Measurements from ENCODE around the gene ARID1B. TPM values are rescaled to one million over a fixed set of nuclear protein-coding genes. Genes with fewer than 3 reads are reported as not detected.

Gene ARID1B
- total RNA-seq, 1 donor from 2014 or later, result 59.3 TPM

DNA sequence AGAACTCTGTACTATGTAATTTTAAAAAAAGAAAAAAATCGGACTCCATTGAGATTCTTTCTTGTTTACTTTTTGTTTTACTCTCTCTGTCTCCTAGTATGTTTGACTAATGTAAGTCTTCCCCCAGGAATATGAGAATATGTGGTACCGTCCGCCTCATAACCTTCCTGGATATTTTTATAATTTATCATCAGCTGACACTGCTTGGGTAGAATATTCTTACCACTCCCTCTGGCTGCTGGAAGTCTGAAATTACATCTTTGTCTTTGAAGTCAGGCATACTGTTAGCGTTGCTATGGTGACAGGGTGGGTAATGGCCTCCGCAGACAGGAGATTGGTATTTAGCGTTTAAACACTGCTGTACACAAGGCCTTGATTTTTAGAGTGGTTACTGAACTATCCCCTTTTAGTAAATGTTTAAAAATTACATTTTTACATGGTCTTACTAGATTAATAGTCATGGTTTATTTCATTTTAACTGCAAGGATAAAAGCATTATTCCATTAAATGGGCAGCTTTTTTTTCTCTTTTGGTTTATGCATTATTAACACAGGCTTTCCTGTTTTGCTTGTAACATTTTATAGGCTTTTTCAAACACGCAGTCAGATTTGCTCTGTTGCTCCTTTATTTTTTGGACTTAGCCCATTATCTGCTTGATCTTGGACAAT lies 176.4 kb downstream of the ARID1B start:
- Mint-ChIP-seq H3K36me3 (ENCODE audit: low read depth) (peaks cover 1% of the 10 kb centered on the region), H3K27ac (ENCODE audit: unreplicated experiment) (peak overlapping the region; percentile 97), H3K4me1 (ENCODE audit: low read depth) (peaks cover 74% of the 10 kb centered on the region), H3K4me3 (ENCODE audit: unreplicated experiment) (peak overlapping the region; percentile 49), H3K27me3 (ENCODE audit: low read depth) (no peaks in the 10 kb centered on the region), H3K9me3 (ENCODE audit: low read depth) (no peaks in the 10 kb centered on the region)
- no peak for DNase-seq (ENCODE audit: low spot score)
- TF ChIP-seq, protein P1, sequence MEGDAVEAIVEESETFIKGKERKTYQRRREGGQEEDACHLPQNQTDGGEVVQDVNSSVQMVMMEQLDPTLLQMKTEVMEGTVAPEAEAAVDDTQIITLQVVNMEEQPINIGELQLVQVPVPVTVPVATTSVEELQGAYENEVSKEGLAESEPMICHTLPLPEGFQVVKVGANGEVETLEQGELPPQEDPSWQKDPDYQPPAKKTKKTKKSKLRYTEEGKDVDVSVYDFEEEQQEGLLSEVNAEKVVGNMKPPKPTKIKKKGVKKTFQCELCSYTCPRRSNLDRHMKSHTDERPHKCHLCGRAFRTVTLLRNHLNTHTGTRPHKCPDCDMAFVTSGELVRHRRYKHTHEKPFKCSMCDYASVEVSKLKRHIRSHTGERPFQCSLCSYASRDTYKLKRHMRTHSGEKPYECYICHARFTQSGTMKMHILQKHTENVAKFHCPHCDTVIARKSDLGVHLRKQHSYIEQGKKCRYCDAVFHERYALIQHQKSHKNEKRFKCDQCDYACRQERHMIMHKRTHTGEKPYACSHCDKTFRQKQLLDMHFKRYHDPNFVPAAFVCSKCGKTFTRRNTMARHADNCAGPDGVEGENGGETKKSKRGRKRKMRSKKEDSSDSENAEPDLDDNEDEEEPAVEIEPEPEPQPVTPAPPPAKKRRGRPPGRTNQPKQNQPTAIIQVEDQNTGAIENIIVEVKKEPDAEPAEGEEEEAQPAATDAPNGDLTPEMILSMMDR (IDR thresholded peaks at IDR 0.05), result peak; percentile 75

DNA sequence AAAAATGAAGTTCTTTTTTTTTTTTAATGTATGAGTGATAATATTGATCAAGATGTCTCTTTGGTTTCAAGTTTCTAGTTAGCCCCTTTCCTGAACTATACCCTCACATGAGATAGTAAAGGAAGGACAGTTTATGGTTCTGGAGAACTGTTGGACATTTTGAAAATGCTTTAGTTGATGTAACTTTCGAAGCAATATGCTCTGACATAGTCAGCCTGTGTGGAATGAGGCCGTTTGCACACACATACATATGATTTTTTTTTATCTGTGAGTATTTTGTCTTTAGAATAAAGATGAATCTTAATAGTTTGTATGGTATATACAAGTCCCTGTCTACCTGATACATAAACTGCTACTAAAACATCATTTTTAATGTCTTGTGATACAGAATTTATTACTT lies 177.0 kb downstream of the ARID1B start:
- TF ChIP-seq, protein P1 (IDR thresholded peaks at IDR 0.05), result no peak
- Mint-ChIP-seq H3K27me3 (ENCODE audit: low read depth) (no peaks in the 10 kb centered on the region), H3K27ac (ENCODE audit: unreplicated experiment) (peak overlapping the region; percentile 97), H3K36me3 (ENCODE audit: low read depth) (peaks cover 1% of the 10 kb centered on the region), H3K9me3 (ENCODE audit: low read depth) (no peaks in the 10 kb centered on the region), H3K4me1 (ENCODE audit: low read depth) (peaks cover 69% of the 10 kb centered on the region), H3K4me3 (ENCODE audit: unreplicated experiment) (no peak overlapping the region)
- no peak for DNase-seq (ENCODE audit: low spot score)

DNA sequence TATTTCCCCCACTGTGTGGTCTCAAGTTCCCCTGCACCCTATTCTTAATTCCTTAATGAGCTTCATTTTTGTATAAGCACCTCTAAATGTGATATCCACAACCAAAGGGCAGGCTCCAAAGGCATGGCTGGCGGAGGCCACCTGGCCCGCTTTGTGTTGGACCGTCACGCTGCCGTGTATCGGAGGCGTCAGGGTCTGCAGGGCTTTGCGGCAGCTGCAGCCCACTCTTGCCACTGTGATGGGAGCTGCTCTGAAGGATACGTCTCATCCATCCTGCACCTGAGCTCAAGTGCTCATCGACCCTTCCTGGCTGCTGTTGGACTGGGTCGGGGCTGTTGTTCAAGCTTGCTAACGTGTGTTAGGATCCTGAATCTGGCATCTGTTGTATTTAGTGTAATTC lies 177.6 kb downstream of the ARID1B start:
- peak overlapping the region; percentile 97 for H3K27ac Mint-ChIP-seq (ENCODE audit: unreplicated experiment)
- H3K4me1 Mint-ChIP-seq (ENCODE audit: low read depth), result peaks cover 63% of the 10 kb centered on the region
- DNase-seq (ENCODE audit: low spot score), result no peak
- H3K4me3 Mint-ChIP-seq (ENCODE audit: unreplicated experiment), result no peak overlapping the region
- TF ChIP-seq, protein P1 (IDR thresholded peaks at IDR 0.05), result no peak
- H3K9me3 Mint-ChIP-seq (ENCODE audit: low read depth), result no peaks in the 10 kb centered on the region
- peaks cover 1% of the 10 kb centered on the region for H3K36me3 Mint-ChIP-seq (ENCODE audit: low read depth)
- H3K27me3 Mint-ChIP-seq (ENCODE audit: low read depth), result no peaks in the 10 kb centered on the region

DNA sequence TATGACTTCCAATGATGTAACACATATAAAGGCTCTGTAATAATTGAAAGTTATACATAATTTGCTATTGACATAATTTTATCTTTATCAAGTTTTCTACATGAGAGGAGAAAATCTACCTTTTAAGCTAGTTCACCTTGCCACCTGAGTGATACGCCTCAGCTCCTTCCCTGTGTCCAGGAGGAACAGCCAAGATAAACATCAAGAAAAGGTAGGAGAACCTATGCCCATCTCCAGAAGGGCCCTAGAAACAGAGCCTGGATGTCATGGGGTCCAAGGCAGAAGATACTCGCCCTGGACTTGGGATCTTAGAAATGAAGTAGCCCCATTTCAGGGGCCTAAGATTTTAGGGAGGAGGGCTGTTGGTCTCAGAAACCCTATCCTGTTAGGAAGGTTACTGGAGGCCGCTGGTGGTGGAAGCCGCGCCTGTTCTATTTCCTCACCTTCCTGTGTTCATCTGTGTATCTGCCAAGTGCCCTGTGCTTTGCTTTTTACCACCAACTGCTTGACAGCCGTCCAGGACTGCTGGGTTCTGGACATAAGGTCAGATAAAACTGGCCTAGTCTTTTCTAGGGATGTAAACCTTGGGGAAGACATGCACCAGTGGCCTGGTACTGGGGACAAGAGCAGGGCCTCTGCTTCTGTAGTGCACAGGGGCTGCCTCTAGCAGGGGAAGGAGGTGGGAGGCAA lies 178.5 kb downstream of the ARID1B start:
- peaks cover 1% of the 10 kb centered on the region for H3K36me3 Mint-ChIP-seq (ENCODE audit: low read depth)
- no peaks in the 10 kb centered on the region for H3K9me3 Mint-ChIP-seq (ENCODE audit: low read depth)
- peaks cover 57% of the 10 kb centered on the region for H3K4me1 Mint-ChIP-seq (ENCODE audit: low read depth)
- TF ChIP-seq, protein P1 (IDR thresholded peaks at IDR 0.05), result no peak
- no peak for DNase-seq (ENCODE audit: low spot score)
- no peaks in the 10 kb centered on the region for H3K27me3 Mint-ChIP-seq (ENCODE audit: low read depth)
- H3K27ac Mint-ChIP-seq (ENCODE audit: unreplicated experiment), result peak overlapping the region; percentile 51
- no peak overlapping the region for H3K4me3 Mint-ChIP-seq (ENCODE audit: unreplicated experiment)

DNA sequence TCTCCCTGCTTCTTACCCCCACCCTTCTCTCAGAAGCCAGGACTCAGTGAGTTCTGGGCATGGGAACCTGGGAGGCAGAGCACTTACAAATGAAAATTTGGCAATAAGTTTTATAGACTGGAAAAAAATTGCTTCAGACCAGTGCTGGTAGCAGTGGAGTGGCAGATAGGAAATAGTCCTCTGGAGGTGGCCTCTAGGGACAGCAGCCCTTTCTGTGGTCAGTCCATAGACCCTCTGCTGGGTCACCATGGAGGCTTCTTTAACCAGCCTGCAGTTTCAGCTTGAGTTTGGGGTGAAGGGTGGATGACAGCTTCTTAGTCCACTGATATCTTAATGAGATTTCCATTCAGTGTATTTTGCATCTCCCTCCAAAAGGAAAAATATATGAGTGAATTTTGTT lies 179.1 kb downstream of the ARID1B start:
- Mint-ChIP-seq H3K36me3 (ENCODE audit: low read depth) (peaks cover 1% of the 10 kb centered on the region), H3K4me1 (ENCODE audit: low read depth) (peaks cover 54% of the 10 kb centered on the region), H3K9me3 (ENCODE audit: low read depth) (no peaks in the 10 kb centered on the region), H3K27me3 (ENCODE audit: low read depth) (no peaks in the 10 kb centered on the region), H3K4me3 (ENCODE audit: unreplicated experiment) (no peak overlapping the region), H3K27ac (ENCODE audit: unreplicated experiment) (no peak overlapping the region)
- DNase-seq (ENCODE audit: low spot score), result no peak
- TF ChIP-seq, protein P1 (IDR thresholded peaks at IDR 0.05), result no peak

Data from chondrocyte (in vitro differentiated cells).